Measurements from ENCODE around the gene BCL2L13. TPM values are rescaled to one million over a fixed set of nuclear protein-coding genes. Genes with fewer than 3 reads are reported as not detected.
A peak's percentile ranks its signal among the peaks of the same experiment; 100 is the strongest.

Gene BCL2L13
- total RNA-seq, 2 donors from 2014 or later: 37.5 to 44.2 TPM

DNA sequence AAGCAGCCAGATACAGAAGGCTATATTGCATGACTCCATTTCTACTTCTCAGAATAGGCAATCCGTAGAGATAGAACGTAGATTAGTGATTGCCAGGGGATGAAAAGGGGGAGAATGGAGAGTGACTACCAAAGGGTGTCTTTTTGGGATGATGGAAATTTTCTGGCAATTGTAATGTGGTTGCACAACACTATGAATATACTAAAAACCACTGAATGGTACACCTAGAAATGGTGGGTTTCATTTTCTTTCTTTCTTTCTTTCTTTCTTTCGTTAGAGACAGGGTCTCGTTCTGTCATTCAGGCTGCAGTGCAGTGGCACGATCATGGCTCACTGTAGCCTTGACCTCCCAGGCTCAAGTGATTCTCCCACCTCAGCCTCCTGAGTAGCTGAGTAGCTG lies 81.4 kb downstream of the BCL2L13 start:
- H3K4me1 ChIP-seq (ENCODE audit: control insufficient read depth, insufficient read depth, low read length): no peaks in the 10 kb centered on the region
- no peaks in the 10 kb centered on the region for H3K9me3 ChIP-seq (ENCODE audit: control insufficient read depth, low read length)
- Mint-ChIP-seq H3K36me3 (ENCODE audit: low read depth) (peaks cover 4% of the 10 kb centered on the region), H3K9me3 (no peaks in the 10 kb centered on the region), H3K27ac (no peak overlapping the region), H3K27me3 (ENCODE audit: insufficient read depth) (no peaks in the 10 kb centered on the region), H3K4me1 (peaks cover 2% of the 10 kb centered on the region), H3K4me3 (no peak overlapping the region)
- no peak overlapping the region for H3K9ac ChIP-seq (ENCODE audit: extremely low read depth, low read length, poor library complexity, severe bottlenecking)
- no peaks in the 10 kb centered on the region for H3K36me3 ChIP-seq (ENCODE audit: control insufficient read depth, insufficient read depth, low read length)
- H3K27me3 ChIP-seq (ENCODE audit: control insufficient read depth, insufficient read depth, low read length, poor library complexity, severe bottlenecking): no peaks in the 10 kb centered on the region
- no peak for DNase-seq
- TF ChIP-seq, protein P1, sequence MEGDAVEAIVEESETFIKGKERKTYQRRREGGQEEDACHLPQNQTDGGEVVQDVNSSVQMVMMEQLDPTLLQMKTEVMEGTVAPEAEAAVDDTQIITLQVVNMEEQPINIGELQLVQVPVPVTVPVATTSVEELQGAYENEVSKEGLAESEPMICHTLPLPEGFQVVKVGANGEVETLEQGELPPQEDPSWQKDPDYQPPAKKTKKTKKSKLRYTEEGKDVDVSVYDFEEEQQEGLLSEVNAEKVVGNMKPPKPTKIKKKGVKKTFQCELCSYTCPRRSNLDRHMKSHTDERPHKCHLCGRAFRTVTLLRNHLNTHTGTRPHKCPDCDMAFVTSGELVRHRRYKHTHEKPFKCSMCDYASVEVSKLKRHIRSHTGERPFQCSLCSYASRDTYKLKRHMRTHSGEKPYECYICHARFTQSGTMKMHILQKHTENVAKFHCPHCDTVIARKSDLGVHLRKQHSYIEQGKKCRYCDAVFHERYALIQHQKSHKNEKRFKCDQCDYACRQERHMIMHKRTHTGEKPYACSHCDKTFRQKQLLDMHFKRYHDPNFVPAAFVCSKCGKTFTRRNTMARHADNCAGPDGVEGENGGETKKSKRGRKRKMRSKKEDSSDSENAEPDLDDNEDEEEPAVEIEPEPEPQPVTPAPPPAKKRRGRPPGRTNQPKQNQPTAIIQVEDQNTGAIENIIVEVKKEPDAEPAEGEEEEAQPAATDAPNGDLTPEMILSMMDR (conservative IDR thresholded peaks at IDR 0.05): no peak
- H3K27ac ChIP-seq (ENCODE audit: low read depth, low read length): no peak overlapping the region
- WGBS, 2 experiments (ENCODE audit: insufficient coverage in 1 of 2, insufficient read length in 1 of 2): 96 to 100% methylated on average over 4 to 5 of the region's 5 CpGs
- no peak overlapping the region for H3K4me3 ChIP-seq (ENCODE audit: low read length)

DNA sequence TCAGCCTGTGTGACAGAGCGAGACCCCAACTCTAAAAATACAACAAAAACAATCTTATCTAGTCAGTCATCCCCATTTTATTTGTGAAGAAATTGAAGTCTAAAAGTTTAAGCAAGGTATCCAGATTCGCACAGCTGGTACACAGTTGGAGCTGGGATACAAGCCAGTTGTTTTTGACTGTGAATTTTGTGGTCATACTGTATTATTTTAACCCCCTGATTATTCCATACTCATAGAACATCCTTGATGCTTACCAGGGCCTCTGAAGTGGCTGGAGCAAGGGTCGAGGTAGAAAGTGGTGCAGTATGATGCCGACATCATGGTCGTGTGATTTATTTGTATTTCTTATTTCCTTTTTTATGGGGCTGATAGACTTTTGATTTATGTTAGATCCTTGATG lies 85.7 kb downstream of the BCL2L13 start:
- Mint-ChIP-seq H3K4me3 (no peak overlapping the region), H3K27ac (no peak overlapping the region), H3K36me3 (ENCODE audit: low read depth) (peaks cover 25% of the 10 kb centered on the region), H3K9me3 (no peaks in the 10 kb centered on the region), H3K4me1 (peaks cover 5% of the 10 kb centered on the region), H3K27me3 (ENCODE audit: insufficient read depth) (no peaks in the 10 kb centered on the region)
- TF ChIP-seq, protein P1 (conservative IDR thresholded peaks at IDR 0.05): no peak
- Histone ChIP-seq H3K9ac (ENCODE audit: extremely low read depth, low read length, poor library complexity, severe bottlenecking) (no peak overlapping the region), H3K9me3 (ENCODE audit: control insufficient read depth, low read length) (no peaks in the 10 kb centered on the region), H3K27me3 (ENCODE audit: control insufficient read depth, insufficient read depth, low read length, poor library complexity, severe bottlenecking) (no peaks in the 10 kb centered on the region), H3K36me3 (ENCODE audit: control insufficient read depth, insufficient read depth, low read length) (peaks cover 24% of the 10 kb centered on the region), H3K27ac (ENCODE audit: low read depth, low read length) (no peak overlapping the region), H3K4me3 (ENCODE audit: low read length) (no peak overlapping the region), H3K4me1 (ENCODE audit: control insufficient read depth, insufficient read depth, low read length) (no peaks in the 10 kb centered on the region)
- 94% methylated on average over 3 to 5 of the region's 5 CpGs for WGBS, 2 experiments (ENCODE audit: insufficient coverage in 1 of 2, insufficient read length in 1 of 2)
- no peak for DNase-seq

DNA sequence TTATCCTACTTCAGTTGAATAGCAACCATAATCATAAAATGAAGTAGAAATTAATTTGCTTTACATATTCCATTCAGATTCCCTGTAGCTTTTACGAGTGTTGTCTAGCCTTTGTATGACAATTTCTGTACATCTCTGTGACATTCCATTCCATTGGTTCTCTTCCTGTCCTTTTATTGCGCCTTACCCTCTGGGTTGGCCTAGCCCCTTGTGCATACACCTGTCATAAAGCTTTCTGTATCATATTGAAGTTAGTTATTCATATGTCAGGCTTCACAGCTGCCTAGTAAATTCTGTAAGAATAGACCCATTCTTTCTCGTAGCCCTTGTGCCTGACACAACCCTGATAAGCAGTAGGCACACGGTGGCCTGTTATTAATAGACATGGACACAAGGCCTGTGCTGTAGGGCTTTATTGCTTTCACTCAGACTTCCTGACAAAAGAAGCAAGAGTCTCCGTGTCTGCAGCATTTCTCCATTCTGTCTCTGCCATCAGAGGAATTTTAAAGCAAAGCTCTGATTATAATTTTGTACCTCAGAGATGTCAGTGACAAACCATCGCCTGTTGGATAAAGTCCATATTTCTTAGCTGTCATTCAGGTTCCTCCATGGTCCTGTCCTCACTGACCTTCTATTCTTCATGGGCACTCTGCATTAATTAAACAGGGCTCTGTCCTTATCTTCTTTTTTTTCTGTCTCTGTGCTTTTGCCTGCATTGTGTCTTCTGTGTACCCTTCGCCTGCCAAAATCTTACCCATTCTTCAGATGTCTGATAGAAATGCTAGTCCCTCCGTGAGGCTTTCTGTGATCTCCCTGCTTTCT lies 86.3 kb downstream of the BCL2L13 start:
- H3K9me3 Mint-ChIP-seq: no peaks in the 10 kb centered on the region
- H3K27ac ChIP-seq (ENCODE audit: low read depth, low read length): no peak overlapping the region
- H3K27me3 ChIP-seq (ENCODE audit: control insufficient read depth, insufficient read depth, low read length, poor library complexity, severe bottlenecking): no peaks in the 10 kb centered on the region
- H3K9me3 ChIP-seq (ENCODE audit: control insufficient read depth, low read length): no peaks in the 10 kb centered on the region
- peaks cover 28% of the 10 kb centered on the region for H3K36me3 Mint-ChIP-seq (ENCODE audit: low read depth)
- H3K27ac Mint-ChIP-seq: peak overlapping the region; percentile 20
- H3K4me1 ChIP-seq (ENCODE audit: control insufficient read depth, insufficient read depth, low read length): no peaks in the 10 kb centered on the region
- no peak overlapping the region for H3K4me3 Mint-ChIP-seq
- WGBS, 2 experiments (ENCODE audit: insufficient coverage in 1 of 2, insufficient read length in 1 of 2): 91 to 93% methylated on average over 7 to 8 of the region's 8 CpGs
- H3K27me3 Mint-ChIP-seq (ENCODE audit: insufficient read depth): no peaks in the 10 kb centered on the region
- peak; percentile 2 for DNase-seq
- TF ChIP-seq, protein P1 (conservative IDR thresholded peaks at IDR 0.05): no peak
- H3K4me3 ChIP-seq (ENCODE audit: low read length): no peak overlapping the region
- H3K9ac ChIP-seq (ENCODE audit: extremely low read depth, low read length, poor library complexity, severe bottlenecking): no peak overlapping the region
- peaks cover 5% of the 10 kb centered on the region for H3K4me1 Mint-ChIP-seq
- H3K36me3 ChIP-seq (ENCODE audit: control insufficient read depth, insufficient read depth, low read length): peaks cover 30% of the 10 kb centered on the region

All from endodermal cell (in vitro differentiated cells).